ENCODE measurements around the gene RYK. TPM values are rescaled to one million over a fixed set of nuclear protein-coding genes. Genes with fewer than 3 reads are reported as not detected.

RYK gene
- total RNA-seq, 4 donors from 2014 or later = 29.3 to 75.5 (median 39.1) TPM

DNA sequence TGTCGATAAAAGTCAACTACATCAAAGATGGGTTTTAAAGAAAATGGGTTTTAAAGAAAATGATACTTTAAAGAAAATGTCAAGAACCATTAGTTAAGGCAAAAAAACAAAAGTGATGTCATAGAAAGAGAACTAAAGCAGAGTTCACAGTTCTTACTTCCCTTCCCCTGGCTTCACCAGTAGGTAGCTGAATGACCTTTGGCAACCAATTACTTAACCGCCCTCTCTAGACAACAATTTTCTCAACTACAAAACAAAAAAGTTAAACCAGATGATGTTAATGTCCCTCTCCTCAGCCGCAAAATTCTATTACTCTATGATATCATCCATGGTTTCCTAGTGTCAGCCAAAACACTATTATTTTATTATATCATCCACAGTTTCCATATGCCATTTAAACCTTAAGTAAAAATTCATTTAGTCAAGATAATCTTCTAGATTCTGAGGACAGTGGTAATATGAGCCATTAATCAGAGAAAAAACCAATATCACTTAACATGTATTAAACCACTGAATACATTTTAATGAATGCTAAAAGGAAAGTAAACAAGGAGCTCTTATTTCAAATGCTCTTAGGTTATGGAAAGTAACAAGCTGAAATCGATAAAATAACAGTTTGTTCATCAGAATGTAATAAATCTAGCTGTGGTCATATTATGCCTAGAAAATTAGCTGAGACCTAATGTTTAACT lies 13.1 kb downstream of the RYK start:
- H3K4me3 ChIP-seq = no peak overlapping the region
- intact Hi-C loops (cut with DNase I) = no loop called here
- TF ChIP-seq POLR2A (IDR thresholded peaks at IDR 0.05) = no peak
- TF ChIP-seq, protein P1, sequence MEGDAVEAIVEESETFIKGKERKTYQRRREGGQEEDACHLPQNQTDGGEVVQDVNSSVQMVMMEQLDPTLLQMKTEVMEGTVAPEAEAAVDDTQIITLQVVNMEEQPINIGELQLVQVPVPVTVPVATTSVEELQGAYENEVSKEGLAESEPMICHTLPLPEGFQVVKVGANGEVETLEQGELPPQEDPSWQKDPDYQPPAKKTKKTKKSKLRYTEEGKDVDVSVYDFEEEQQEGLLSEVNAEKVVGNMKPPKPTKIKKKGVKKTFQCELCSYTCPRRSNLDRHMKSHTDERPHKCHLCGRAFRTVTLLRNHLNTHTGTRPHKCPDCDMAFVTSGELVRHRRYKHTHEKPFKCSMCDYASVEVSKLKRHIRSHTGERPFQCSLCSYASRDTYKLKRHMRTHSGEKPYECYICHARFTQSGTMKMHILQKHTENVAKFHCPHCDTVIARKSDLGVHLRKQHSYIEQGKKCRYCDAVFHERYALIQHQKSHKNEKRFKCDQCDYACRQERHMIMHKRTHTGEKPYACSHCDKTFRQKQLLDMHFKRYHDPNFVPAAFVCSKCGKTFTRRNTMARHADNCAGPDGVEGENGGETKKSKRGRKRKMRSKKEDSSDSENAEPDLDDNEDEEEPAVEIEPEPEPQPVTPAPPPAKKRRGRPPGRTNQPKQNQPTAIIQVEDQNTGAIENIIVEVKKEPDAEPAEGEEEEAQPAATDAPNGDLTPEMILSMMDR (IDR thresholded peaks at IDR 0.05) = no peak
- H3K9me3 ChIP-seq = no peaks in the 10 kb centered on the region
- peaks cover 18 to 81% (median 34%) of the 10 kb centered on the region in 3 donors for H3K4me1 ChIP-seq
- H3K27ac ChIP-seq = peak overlapping the region in 3 of 4 donors; percentile 24 to 50 (median 49)
- no peaks in the 10 kb centered on the region for H3K27me3 ChIP-seq
- WGBS, 2 donors = 70 to 72% methylated on average over 4 of the region's 4 CpGs
- no peak for DNase-seq
- H3K36me3 ChIP-seq = no peaks in the 10 kb centered on the region

DNA sequence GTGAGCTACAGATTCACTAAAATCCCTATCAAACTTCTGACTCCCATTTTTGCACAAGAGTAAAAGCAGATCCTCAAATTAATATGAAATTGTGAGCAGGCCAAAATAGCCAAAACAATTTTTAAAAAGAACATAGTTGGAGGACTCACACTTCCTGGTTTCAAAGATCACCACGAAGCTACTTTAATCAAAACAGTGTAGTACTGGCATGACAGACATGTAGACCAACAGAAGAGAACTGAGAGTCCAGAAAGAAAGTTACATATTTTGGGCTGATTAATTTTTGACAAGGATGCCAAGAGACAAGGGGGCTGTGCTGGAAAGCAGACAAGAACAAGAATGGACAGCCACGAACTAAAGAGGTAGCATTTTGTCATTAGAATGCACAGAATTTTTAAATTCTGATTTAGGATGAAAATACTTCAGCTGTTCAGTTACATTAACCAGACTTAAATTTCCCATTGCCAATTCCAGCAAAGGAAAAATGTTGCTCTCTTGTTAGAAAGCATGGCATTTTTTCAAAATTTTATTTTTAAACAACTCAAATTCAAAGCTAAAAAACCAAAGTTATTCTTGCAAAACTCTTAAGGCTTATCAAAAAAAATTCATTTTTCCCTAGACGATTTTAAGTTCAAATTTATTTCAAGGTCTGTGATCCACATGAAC lies 14.0 kb downstream of the RYK start:
- DNase-seq = no peak
- H3K4me3 ChIP-seq = no peak overlapping the region
- WGBS, 2 donors = 41 to 43% methylated on average over 3 of the region's 3 CpGs
- no peak for TF ChIP-seq POLR2A (IDR thresholded peaks at IDR 0.05)
- TF ChIP-seq, protein P1 (IDR thresholded peaks at IDR 0.05) = no peak
- H3K9me3 ChIP-seq = no peaks in the 10 kb centered on the region
- H3K27me3 ChIP-seq = no peaks in the 10 kb centered on the region
- peak overlapping the region in 3 of 4 donors; percentile 31 to 60 (median 40) for H3K27ac ChIP-seq
- H3K36me3 ChIP-seq = no peaks in the 10 kb centered on the region
- peaks cover 15 to 81% (median 32%) of the 10 kb centered on the region in 3 donors for H3K4me1 ChIP-seq
- intact Hi-C loops (cut with DNase I) = no loop called here

DNA sequence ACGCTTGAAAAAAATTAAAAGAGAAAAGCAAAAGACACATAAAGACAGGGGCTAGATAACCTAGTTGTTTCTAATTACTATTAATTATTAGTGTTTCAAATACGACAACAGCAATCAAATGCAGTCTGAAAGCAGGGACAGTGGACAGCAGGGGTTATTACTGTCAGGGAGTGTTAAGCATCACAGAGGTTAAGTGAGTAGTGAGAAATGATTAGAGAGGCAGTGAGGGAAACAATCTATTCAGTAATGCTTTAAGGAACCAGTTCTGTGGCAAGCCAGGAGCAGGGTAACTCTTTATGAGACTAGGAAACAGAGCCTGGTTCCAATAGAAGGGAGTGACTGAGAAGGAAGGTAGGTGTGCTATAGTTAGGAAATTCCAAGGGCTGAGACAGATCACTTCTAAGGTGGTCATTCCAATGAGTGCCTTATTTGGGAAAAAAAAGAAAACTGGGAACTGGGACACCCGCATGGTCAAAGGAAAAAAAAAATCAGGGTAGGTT lies 15.0 kb downstream of the RYK start:
- 90 to 92% methylated on average over 3 of the region's 3 CpGs for WGBS, 2 donors

DNA sequence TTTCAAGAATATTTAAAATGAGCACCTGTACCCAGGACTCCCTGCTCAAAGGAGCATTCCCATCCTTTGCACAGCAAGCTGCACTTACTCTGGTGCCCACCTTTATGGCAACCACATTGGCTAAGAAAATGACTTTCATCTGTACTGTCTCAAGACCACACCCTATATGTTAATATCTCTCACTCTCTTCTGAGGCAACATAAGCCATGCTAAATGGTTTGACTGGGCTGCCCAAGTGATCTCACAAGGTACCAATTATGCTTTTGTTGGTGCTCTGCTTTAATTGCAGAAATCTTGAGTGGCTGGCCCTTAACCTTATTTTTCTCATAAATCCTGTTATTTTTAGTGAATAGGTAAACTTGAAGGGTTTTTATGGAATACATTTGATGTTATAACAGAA lies 17.7 kb downstream of the RYK start:
- H3K4me3 ChIP-seq = no peak overlapping the region
- TF ChIP-seq POLR2A (IDR thresholded peaks at IDR 0.05) = no peak
- TF ChIP-seq, protein P1 (IDR thresholded peaks at IDR 0.05) = no peak
- intact Hi-C loops (cut with DNase I) = no loop called here
- no peak for DNase-seq
- no peaks in the 10 kb centered on the region for H3K36me3 ChIP-seq
- peaks cover 8 to 61% (median 23%) of the 10 kb centered on the region in 3 donors for H3K4me1 ChIP-seq
- no peaks in the 10 kb centered on the region for H3K27me3 ChIP-seq
- H3K9me3 ChIP-seq = no peaks in the 10 kb centered on the region
- no peak overlapping the region for H3K27ac ChIP-seq

More for the DNA sequence above, 15.0 kb downstream of the RYK start:
- TF ChIP-seq, protein P1 (IDR thresholded peaks at IDR 0.05) = no peak
- TF ChIP-seq POLR2A (IDR thresholded peaks at IDR 0.05) = no peak
- Histone ChIP-seq H3K4me1 (peaks cover 15 to 81% (median 30%) of the 10 kb centered on the region in 3 donors), H3K27me3 (no peaks in the 10 kb centered on the region), H3K9me3 (no peaks in the 10 kb centered on the region), H3K4me3 (no peak overlapping the region), H3K27ac (peak overlapping the region in 2 of 4 donors; percentile 40 to 45), H3K36me3 (no peaks in the 10 kb centered on the region)
- intact Hi-C loops (cut with DNase I) = no loop called here
- DNase-seq = no peak

DNA sequence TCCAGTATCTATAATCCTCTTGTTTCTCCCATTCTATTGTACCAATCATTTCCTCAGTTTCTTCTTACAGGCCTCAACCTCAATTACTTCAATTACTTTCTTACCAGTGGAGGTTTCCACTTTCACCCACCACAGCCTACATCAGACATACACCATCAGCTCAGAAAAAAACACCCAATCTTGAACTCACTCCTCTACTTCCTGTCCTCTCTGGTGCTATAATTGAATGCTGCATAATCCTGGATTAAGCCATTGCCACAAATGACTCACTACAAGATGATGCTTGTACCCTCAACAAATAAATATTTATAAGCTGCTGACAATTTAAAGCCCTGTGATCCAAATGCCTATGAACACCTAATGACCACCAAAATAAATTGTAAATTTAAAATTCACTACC lies 18.5 kb downstream of the RYK start:
- intact Hi-C loops (cut with DNase I) = no loop called here
- H3K4me1 ChIP-seq = peaks cover 8 to 53% (median 23%) of the 10 kb centered on the region in 3 donors
- no peaks in the 10 kb centered on the region for H3K36me3 ChIP-seq
- H3K27me3 ChIP-seq = no peaks in the 10 kb centered on the region
- H3K27ac ChIP-seq = no peak overlapping the region
- no peak overlapping the region for H3K4me3 ChIP-seq
- H3K9me3 ChIP-seq = no peaks in the 10 kb centered on the region
- DNase-seq = no peak
- no peak for TF ChIP-seq POLR2A (IDR thresholded peaks at IDR 0.05)
- TF ChIP-seq, protein P1 (IDR thresholded peaks at IDR 0.05) = no peak

Data from esophagus squamous epithelium (tissue), 5 donors.